Measurements from ENCODE around the gene CCDC178.

The CCDC178 gene

DNA sequence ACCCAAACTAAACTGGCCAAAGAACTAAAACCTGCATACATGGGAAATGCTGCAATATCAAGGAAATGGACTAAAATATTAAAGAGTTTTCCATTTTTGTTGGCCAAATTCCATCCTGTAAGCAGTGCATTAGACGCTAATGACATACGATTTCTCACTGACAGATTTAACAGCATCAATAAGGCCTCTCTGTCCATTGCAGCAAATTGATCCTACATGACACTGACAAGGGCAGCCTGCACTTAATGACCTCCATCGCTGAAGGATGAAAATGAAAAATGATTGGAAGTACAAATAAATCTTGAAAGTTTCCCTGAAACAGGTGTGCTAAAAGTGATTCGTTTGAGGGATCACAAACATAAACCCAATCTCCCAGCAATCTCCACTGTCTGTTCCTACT lies 350.1 kb downstream of the CCDC178 start:
- H4K20me1 ChIP-seq (ENCODE audit: low read depth, low read length): no peaks in the 10 kb centered on the region; the same call in 1 of the 2 replicates
- no peaks in the 10 kb centered on the region for H3K27me3 ChIP-seq (ENCODE audit: low read length)
- no peaks in the 10 kb centered on the region for H3K9me3 ChIP-seq (ENCODE audit: insufficient read depth, low read length)
- no peak overlapping the region for H3K4me2 ChIP-seq (ENCODE audit: low read depth, low read length, poor library complexity, severe bottlenecking)
- no peaks in the 10 kb centered on the region for H3K9me2 ChIP-seq (replicated peaks; ENCODE audit: insufficient read depth, low read length)
- TF ChIP-seq EZH2phosphoT487 (conservative IDR thresholded peaks at IDR 0.05; ENCODE audit: low read length): no peak
- no peak for TF ChIP-seq CTCF (IDR thresholded peaks at IDR 0.05; ENCODE audit: insufficient read depth, low read length, poor library complexity, severe bottlenecking)
- H3K79me2 ChIP-seq (ENCODE audit: insufficient read depth, low read length): no peaks in the 10 kb centered on the region
- no peak overlapping the region for H2AFZ ChIP-seq (ENCODE audit: low read depth, low read length, severe bottlenecking)
- H3K9ac ChIP-seq (ENCODE audit: low read length): no peak overlapping the region
- no peaks in the 10 kb centered on the region for H3F3A ChIP-seq (ENCODE audit: insufficient read depth)
- H3K27ac ChIP-seq (ENCODE audit: low read depth, low read length): no peak overlapping the region
- no peak overlapping the region for H3K4me3 ChIP-seq (ENCODE audit: insufficient read depth, low read length, poor library complexity, severe bottlenecking)
- no peaks in the 10 kb centered on the region; the same call in 1 of the 2 replicates for H3K36me3 ChIP-seq (ENCODE audit: low read length)

DNA sequence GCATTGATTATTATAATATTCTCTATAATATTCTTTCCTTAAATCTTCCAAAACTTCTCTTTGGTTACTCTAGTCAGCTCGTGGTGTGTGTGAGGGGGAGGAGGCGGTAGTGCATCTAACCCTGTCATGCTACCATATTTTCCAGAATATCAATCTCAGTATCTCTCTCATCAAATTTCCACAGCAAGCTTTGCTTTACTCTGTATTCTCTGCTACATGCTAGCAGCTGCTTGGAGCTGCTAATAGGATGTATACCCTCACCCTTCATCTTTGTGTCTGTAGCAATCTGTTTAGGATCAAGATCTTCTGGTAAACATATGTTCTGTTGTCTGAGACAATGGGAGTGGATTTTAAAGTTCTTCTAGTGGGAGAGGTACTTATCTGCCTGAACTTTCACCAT lies 363.9 kb downstream of the CCDC178 start:
- no peaks in the 10 kb centered on the region for H3K36me3 ChIP-seq (ENCODE audit: low read length)
- TF ChIP-seq EZH2phosphoT487 (conservative IDR thresholded peaks at IDR 0.05; ENCODE audit: low read length) (no peak), CTCF (IDR thresholded peaks at IDR 0.05; ENCODE audit: insufficient read depth, low read length, poor library complexity, severe bottlenecking) (no peak)
- H3K27ac ChIP-seq (ENCODE audit: low read depth, low read length): no peak overlapping the region
- no peak overlapping the region for H3K4me3 ChIP-seq (ENCODE audit: insufficient read depth, low read length, poor library complexity, severe bottlenecking)
- H4K20me1 ChIP-seq (ENCODE audit: low read depth, low read length): no peaks in the 10 kb centered on the region; the same call in 1 of the 2 replicates
- no peak overlapping the region for H2AFZ ChIP-seq (ENCODE audit: low read depth, low read length, severe bottlenecking)
- H3K27me3 ChIP-seq (ENCODE audit: low read length): no peaks in the 10 kb centered on the region
- H3K9me2 ChIP-seq (replicated peaks; ENCODE audit: insufficient read depth, low read length): no peaks in the 10 kb centered on the region
- H3K4me2 ChIP-seq (ENCODE audit: low read depth, low read length, poor library complexity, severe bottlenecking): no peak overlapping the region
- no peak overlapping the region for H3K9ac ChIP-seq (ENCODE audit: low read length)
- H3F3A ChIP-seq (ENCODE audit: insufficient read depth): no peaks in the 10 kb centered on the region
- H3K9me3 ChIP-seq (ENCODE audit: insufficient read depth, low read length): no peaks in the 10 kb centered on the region
- H3K79me2 ChIP-seq (ENCODE audit: insufficient read depth, low read length): no peaks in the 10 kb centered on the region

DNA sequence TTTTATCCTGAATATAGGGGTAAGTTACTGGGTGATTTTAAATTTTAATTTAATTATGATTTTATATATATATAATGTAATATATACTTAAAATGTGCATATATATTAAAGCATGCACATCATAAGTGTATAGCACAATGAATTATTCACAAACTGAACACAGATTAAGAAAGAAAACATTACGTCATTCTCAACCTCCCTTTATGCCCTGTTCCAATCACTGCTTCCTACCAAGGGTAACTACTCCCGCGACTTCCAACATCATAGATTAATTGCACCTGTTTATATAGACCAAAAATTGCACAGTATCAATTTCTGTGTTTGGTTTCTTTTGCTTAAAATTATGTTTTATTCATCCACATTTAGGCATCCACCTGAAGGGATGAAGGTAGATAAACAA lies 366.4 kb downstream of the CCDC178 start:
- Histone ChIP-seq H3K79me2 (ENCODE audit: insufficient read depth, low read length) (no peaks in the 10 kb centered on the region), H3K27me3 (ENCODE audit: low read length) (no peaks in the 10 kb centered on the region), H3K4me3 (ENCODE audit: insufficient read depth, low read length, poor library complexity, severe bottlenecking) (no peak overlapping the region), H2AFZ (ENCODE audit: low read depth, low read length, severe bottlenecking) (no peak overlapping the region), H3K36me3 (ENCODE audit: low read length) (no peaks in the 10 kb centered on the region), H3K4me2 (ENCODE audit: low read depth, low read length, poor library complexity, severe bottlenecking) (no peak overlapping the region), H3K9me2 (replicated peaks; ENCODE audit: insufficient read depth, low read length) (no peaks in the 10 kb centered on the region), H3K9me3 (ENCODE audit: insufficient read depth, low read length) (no peaks in the 10 kb centered on the region), H3F3A (ENCODE audit: insufficient read depth) (no peaks in the 10 kb centered on the region), H3K27ac (ENCODE audit: low read depth, low read length) (no peak overlapping the region), H4K20me1 (ENCODE audit: low read depth, low read length) (no peaks in the 10 kb centered on the region; the same call in 1 of the 2 replicates), H3K9ac (ENCODE audit: low read length) (no peak overlapping the region)
- TF ChIP-seq EZH2phosphoT487 (conservative IDR thresholded peaks at IDR 0.05; ENCODE audit: low read length): no peak
- no peak for TF ChIP-seq CTCF (IDR thresholded peaks at IDR 0.05; ENCODE audit: insufficient read depth, low read length, poor library complexity, severe bottlenecking)

All from SU-DHL-6 (cell line).